Neuronal stem cell (in vitro differentiated cells): ENCODE measurements around the gene HEXIM2.

Source experiments
- DNase-seq: peaks from one replicate; pipeline ENCODE4 v3.0.0-alpha.2; 2013; ENCODE audit warnings: low spot score
- H2AFZ ChIP-seq: one replicate; pipeline ENCODE4 v1.6.1; 2013; ENCODE audit warnings: mild to moderate bottlenecking, low read length, inconsistent platforms
- H2AK5ac ChIP-seq: 2 replicates; pipeline ENCODE4 v1.6.1; 2013; ENCODE audit warnings: low read depth, mild to moderate bottlenecking, inconsistent platforms, low read length, moderate library complexity, mixed read lengths
- H2BK120ac ChIP-seq: 2 replicates; pipeline ENCODE4 v1.6.1; 2013; ENCODE audit warnings: low read depth, mild to moderate bottlenecking, inconsistent platforms, low read length, moderate library complexity, mixed read lengths
- H2BK12ac ChIP-seq: one replicate; pipeline ENCODE4 v1.6.1; 2013; ENCODE audit warnings: low read length, inconsistent platforms
- H2BK15ac ChIP-seq: 2 replicates; pipeline ENCODE4 v1.6.1; 2013; ENCODE audit warnings: mild to moderate bottlenecking, low read length, inconsistent platforms, mixed read lengths
- H2BK5ac ChIP-seq: one replicate; pipeline ENCODE4 v1.6.1; 2013; ENCODE audit warnings: inconsistent platforms, mild to moderate bottlenecking, low read length, moderate library complexity
- H3K14ac ChIP-seq: one replicate; pipeline ENCODE4 v1.6.1; 2013; ENCODE audit warnings: low read length, inconsistent platforms
- H3K18ac ChIP-seq: 2 replicates; pipeline ENCODE4 v1.6.1; 2013; ENCODE audit warnings: low read length, inconsistent platforms
- H3K23ac ChIP-seq: 2 replicates; pipeline ENCODE4 v1.6.1; 2013; ENCODE audit warnings: low read depth, mild to moderate bottlenecking, mixed read lengths, low read length, inconsistent platforms; ENCODE audit not compliant: poor library complexity
- H3K27ac ChIP-seq: replicated peaks from 3 replicates; pipeline ENCODE4 v1.5.1; 2013; ENCODE audit warnings: low read length, inconsistent platforms
- H3K27me3 ChIP-seq, 3 experiments: 2 replicates each; pipeline ENCODE4 v1.6.1; 2013; ENCODE audit warnings: low read length in 3 of 3, mild to moderate bottlenecking in 2 of 3, inconsistent platforms in 1 of 3, low read depth in 1 of 3, mixed read lengths in 1 of 3, moderate library complexity in 1 of 3; ENCODE audit not compliant: control insufficient read depth in 3 of 3, insufficient read depth in 3 of 3
- H3K36me3 ChIP-seq, 2 donors: replicated peaks in 1 of 2; 2 replicates each; pipeline ENCODE4 v1.6.1; 2013; ENCODE audit warnings: low read length in 2 of 2; ENCODE audit not compliant: control insufficient read depth in 2 of 2, insufficient read depth in 2 of 2
- H3K4ac ChIP-seq: 2 replicates; pipeline ENCODE4 v1.6.1; 2013; ENCODE audit warnings: inconsistent platforms, mild to moderate bottlenecking, low read length, moderate library complexity
- H3K4me1 ChIP-seq, 2 donors: 1 replicate in 1 of 2; 2 replicates in 1 of 2; pipeline ENCODE4 v1.6.1; 2013; ENCODE audit warnings: low read length in 2 of 2, low read depth in 1 of 2; ENCODE audit not compliant: control insufficient read depth in 2 of 2, insufficient read depth in 1 of 2
- H3K4me2 ChIP-seq: one replicate; pipeline ENCODE4 v1.6.1; 2013; ENCODE audit warnings: mild to moderate bottlenecking, low read length, inconsistent platforms; ENCODE audit not compliant: insufficient read depth, poor library complexity, severe bottlenecking
- H3K4me3 ChIP-seq, 2 donors: 2 replicates each; pipeline ENCODE4 v1.5.1; 2013; ENCODE audit warnings: low read length in 2 of 2, mild to moderate bottlenecking in 2 of 2, inconsistent platforms in 1 of 2, moderate library complexity in 1 of 2
- H3K79me1 ChIP-seq: one replicate; pipeline ENCODE4 v1.6.1; 2013; ENCODE audit warnings: low read depth, mild to moderate bottlenecking, inconsistent platforms, low read length, moderate library complexity
- H3K9ac ChIP-seq: one replicate; pipeline ENCODE4 v1.6.1; 2013; ENCODE audit warnings: mild to moderate bottlenecking, low read depth, low read length, inconsistent platforms; ENCODE audit not compliant: poor library complexity
- H3K9me3 ChIP-seq, 2 donors: replicated peaks in 1 of 2; 2 replicates each; pipeline versions ENCODE3 to v1.6.1; 2013; ENCODE audit warnings: low read length in 2 of 2, mild to moderate bottlenecking in 2 of 2, inconsistent platforms in 1 of 2, low read depth in 1 of 2, mixed read lengths in 1 of 2, moderate library complexity in 1 of 2; ENCODE audit not compliant: control insufficient read depth in 2 of 2, insufficient read depth in 1 of 2
- H4K8ac ChIP-seq: one replicate; pipeline ENCODE4 v1.6.1; 2013; ENCODE audit warnings: low read depth, mild to moderate bottlenecking, inconsistent platforms, low read length, moderate library complexity
- H4K91ac ChIP-seq: one replicate; pipeline ENCODE4 v1.6.1; 2013; ENCODE audit warnings: low read length, low read depth, mild to moderate bottlenecking, inconsistent platforms; ENCODE audit not compliant: poor library complexity
- WGBS, 2 donors: extraction: QIAGEN DNeasy Blood & Tissue Kit; methylation state at CpG; one replicate each; pipeline ENCODE4 v1.1.7; 2013; ENCODE audit warnings: missing lambda C conversion rate in 2 of 2, mixed read lengths in 1 of 2; ENCODE audit not compliant: insufficient read length in 2 of 2, insufficient replicate concordance in 1 of 2; ENCODE audit errors: extremely low coverage in 2 of 2; 5-methylcytosine and 5-hydroxymethylcytosine counted together

The HEXIM2 gene

GRCh38 chr17:45148183-45149036, 13.3 kb upstream of the HEXIM2 start, which contains the start of gene HEXIM1:
Gene HEXIM1, plus strand, starts transcription at chr17:45148475. Its CDS starts 716 bp downstream, at chr17:45149191.
- Histone ChIP-seq H3K36me3 (peaks cover 0 to 4% of the 10 kb centered on the region in 2 donors), H2AFZ (peak within 1 kb of the TSS; percentile 84), H2BK5ac (peak within 1 kb of the TSS; percentile 96), H3K4me2 (peak within 1 kb of the TSS; percentile 84), H3K4ac (no peak within 1 kb of the TSS), H3K23ac (peak within 1 kb of the TSS; percentile 100), H3K9ac (peak within 1 kb of the TSS; percentile 94), H3K4me3 (peak within 1 kb of the TSS; percentile 96 to 98), H3K27me3 (no peaks in the 10 kb centered on the region), H3K18ac (peak within 1 kb of the TSS; percentile 99), H2AK5ac (peak within 1 kb of the TSS; percentile 79), H2BK120ac (no peak within 1 kb of the TSS), H3K27ac (peak within 1 kb of the TSS; percentile 96), H3K9me3 (no peaks in the 10 kb centered on the region), H3K14ac (peak within 1 kb of the TSS; percentile 75), H2BK15ac (no peak within 1 kb of the TSS), H3K4me1 (peaks cover 9 to 19% of the 10 kb centered on the region in 2 donors), H4K8ac (no peak within 1 kb of the TSS), H4K91ac (no peak within 1 kb of the TSS), H2BK12ac (no peak within 1 kb of the TSS), H3K79me1 (peaks cover 5% of the 10 kb centered on the region)
- no CpG with 5 or more reads among the region's 58 CpGs for WGBS, 2 donors
- DNase-seq = peak; percentile 100

- H2BK15ac ChIP-seq = no peak overlapping the region
- H3K27me3 ChIP-seq = no peaks in the 10 kb centered on the region
- peak overlapping the region; percentile 96 to 98 for H3K4me3 ChIP-seq
- H3K79me1 ChIP-seq = peaks cover 5% of the 10 kb centered on the region
- H2BK5ac ChIP-seq = peak overlapping the region; percentile 96
- H3K4ac ChIP-seq = no peak overlapping the region
- H3K9ac ChIP-seq = peak overlapping the region; percentile 89
- peaks cover 4 to 12% of the 10 kb centered on the region in 2 donors for H3K4me1 ChIP-seq
- H3K36me3 ChIP-seq = peaks cover 0 to 4% of the 10 kb centered on the region in 2 donors
- no peaks in the 10 kb centered on the region for H3K9me3 ChIP-seq
- H3K23ac ChIP-seq = peak overlapping the region; percentile 90
- peak overlapping the region; percentile 99 for H3K18ac ChIP-seq
- H2AFZ ChIP-seq = peak overlapping the region; percentile 54
- H3K14ac ChIP-seq = peak overlapping the region; percentile 75
- H3K27ac ChIP-seq = peak overlapping the region; percentile 95
- no peak overlapping the region for H2BK120ac ChIP-seq
- H2AK5ac ChIP-seq = peak overlapping the region; percentile 79
- H2BK12ac ChIP-seq = no peak overlapping the region
- H3K4me2 ChIP-seq = peak overlapping the region; percentile 84
- no peak overlapping the region for H4K91ac ChIP-seq
- H4K8ac ChIP-seq = no peak overlapping the region
- no CpG with 5 or more reads among the region's 32 CpGs for WGBS, 2 donors
- DNase-seq = peak; percentile 86
Measured at GRCh38 chr17:45149037-45149668, 12.5 kb upstream of the HEXIM2 start.

DNA sequence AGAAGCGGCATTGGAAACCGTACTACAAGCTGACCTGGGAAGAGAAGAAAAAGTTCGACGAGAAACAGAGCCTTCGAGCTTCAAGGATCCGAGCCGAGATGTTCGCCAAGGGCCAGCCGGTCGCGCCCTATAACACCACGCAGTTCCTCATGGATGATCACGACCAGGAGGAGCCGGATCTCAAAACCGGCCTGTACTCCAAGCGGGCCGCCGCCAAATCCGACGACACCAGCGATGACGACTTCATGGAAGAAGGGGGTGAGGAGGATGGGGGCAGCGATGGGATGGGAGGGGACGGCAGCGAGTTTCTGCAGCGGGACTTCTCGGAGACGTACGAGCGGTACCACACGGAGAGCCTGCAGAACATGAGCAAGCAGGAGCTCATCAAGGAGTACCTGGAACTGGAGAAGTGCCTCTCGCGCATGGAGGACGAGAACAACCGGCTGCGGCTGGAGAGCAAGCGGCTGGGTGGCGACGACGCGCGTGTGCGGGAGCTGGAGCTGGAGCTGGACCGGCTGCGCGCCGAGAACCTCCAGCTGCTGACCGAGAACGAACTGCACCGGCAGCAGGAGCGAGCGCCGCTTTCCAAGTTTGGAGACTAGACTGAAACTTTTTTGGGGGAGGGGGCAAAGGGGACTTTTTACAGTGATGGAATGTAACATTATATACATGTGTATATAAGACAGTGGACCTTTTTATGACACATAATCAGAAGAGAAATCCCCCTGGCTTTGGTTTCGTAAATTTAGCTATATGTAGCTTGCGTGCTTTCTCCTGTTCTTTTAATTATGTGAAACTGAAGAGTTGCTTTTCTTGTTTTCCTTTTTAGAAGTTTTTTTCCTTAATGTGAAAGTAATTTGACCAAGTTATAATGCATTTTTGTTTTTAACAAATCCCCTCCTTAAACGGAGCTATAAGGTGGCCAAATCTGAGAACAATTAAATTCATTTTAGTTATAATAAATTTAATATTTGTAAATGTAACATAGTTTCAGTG, 11.7 kb upstream of the HEXIM2 start:
- peak overlapping the region; percentile 54 for H2AFZ ChIP-seq
- no peak overlapping the region for H2BK120ac ChIP-seq
- peak overlapping the region; percentile 99 for H3K18ac ChIP-seq
- H4K91ac ChIP-seq = no peak overlapping the region
- H3K9me3 ChIP-seq = no peaks in the 10 kb centered on the region
- H2AK5ac ChIP-seq = peak overlapping the region; percentile 64
- peak overlapping the region; percentile 74 for H2BK15ac ChIP-seq
- peak overlapping the region; percentile 96 for H2BK5ac ChIP-seq
- H3K79me1 ChIP-seq = peaks cover 5% of the 10 kb centered on the region
- peak overlapping the region; percentile 96 to 98 for H3K4me3 ChIP-seq
- peaks cover 3 to 12% of the 10 kb centered on the region in 2 donors for H3K4me1 ChIP-seq
- DNase-seq = no peak
- no peaks in the 10 kb centered on the region for H3K27me3 ChIP-seq
- H3K4me2 ChIP-seq = peak overlapping the region; percentile 84
- no peak overlapping the region for H3K14ac ChIP-seq
- H3K23ac ChIP-seq = peak overlapping the region; percentile 90
- peak overlapping the region; percentile 97 for H3K9ac ChIP-seq
- peak overlapping the region; percentile 95 for H3K27ac ChIP-seq
- H4K8ac ChIP-seq = no peak overlapping the region
- WGBS, 2 donors = no CpG with 5 or more reads among the region's 56 CpGs
- H3K4ac ChIP-seq = no peak overlapping the region
- peaks cover 0 to 4% of the 10 kb centered on the region in 2 donors for H3K36me3 ChIP-seq
- H2BK12ac ChIP-seq = no peak overlapping the region
